MM.1S (cell line): ENCODE results near the gene GSN.

Experiments
- DNase-seq: peaks from one replicate; pipeline ENCODE4 v3.0.0-alpha.2; 2015
- H2AFZ ChIP-seq: fragments of 300-600 bp; sonication (generic); 2 replicates; pipeline ENCODE4 v1.6.0; 2016; ENCODE audit warnings: antibody characterized with exemption, low read length
- H3F3A ChIP-seq: fragments of 300-600 bp; sonication (generic); 2 replicates; pipeline ENCODE4 v1.6.1; 2016; ENCODE audit warnings: mild to moderate bottlenecking, antibody characterized with exemption, low read length, moderate library complexity, mixed read lengths; ENCODE audit not compliant: insufficient read depth
- H3K27ac ChIP-seq: fragments of 300-600 bp; sonication (generic); 2 replicates; pipeline ENCODE4 v1.5.1; 2016; ENCODE audit warnings: mild to moderate bottlenecking, low read length
- H3K27me3 ChIP-seq: fragments of 300-600 bp; sonication (generic); replicated peaks from 2 replicates; pipeline ENCODE4 v1.6.0; 2016; ENCODE audit warnings: low read length; ENCODE audit not compliant: insufficient read depth
- H3K36me3 ChIP-seq: fragments of 300-600 bp; sonication (generic); replicated peaks from 2 replicates; pipeline ENCODE4 v1.6.1; 2016; ENCODE audit warnings: mild to moderate bottlenecking, low read length, mixed read lengths; ENCODE audit not compliant: insufficient read depth
- H3K4me1 ChIP-seq: fragments of 300-600 bp; sonication (generic); 2 replicates; pipeline ENCODE4 v1.6.1; 2016; ENCODE audit warnings: low read length, mixed read lengths
- H3K4me2 ChIP-seq: fragments of 300-600 bp; sonication (generic); 2 replicates; pipeline ENCODE4 v1.6.0; 2016; ENCODE audit warnings: low read depth, low read length
- H3K4me3 ChIP-seq: fragments of 300-600 bp; sonication (generic); 2 replicates; pipeline ENCODE4 v1.5.1; 2016; ENCODE audit warnings: low read length, mixed read lengths
- H3K79me2 ChIP-seq: fragments of 300-600 bp; sonication (generic); 2 replicates; pipeline ENCODE4 v1.6.1; 2016; ENCODE audit warnings: mixed run types, low read length, mixed read lengths
- H3K9ac ChIP-seq: fragments of 300-600 bp; sonication (generic); 2 replicates; pipeline ENCODE4 v1.6.1; 2016; ENCODE audit warnings: low read length, mixed read lengths
- H3K9me2 ChIP-seq: fragments of 300-600 bp; sonication (generic); replicated peaks from 2 replicates; pipeline ENCODE4 v1.6.1; 2016; ENCODE audit warnings: mild to moderate bottlenecking, low read length, mixed read lengths; ENCODE audit not compliant: insufficient read depth
- H3K9me3 ChIP-seq: fragments of 300-600 bp; sonication (generic); replicated peaks from 2 replicates; pipeline ENCODE4 v1.6.1; 2016; ENCODE audit warnings: mild to moderate bottlenecking, low read length, mixed read lengths; ENCODE audit not compliant: insufficient read depth
- H4K20me1 ChIP-seq: fragments of 300-600 bp; sonication (generic); 2 replicates; pipeline ENCODE4 v1.6.1; 2016; ENCODE audit warnings: mild to moderate bottlenecking, low read length, moderate library complexity, mixed read lengths; ENCODE audit not compliant: insufficient read depth
- EZH2 ChIP-seq: fragments of 300-600 bp; sonication (generic); optimal IDR thresholded peaks from 2 replicates; pipeline ENCODE3; 2017; ENCODE audit warnings: low read depth, mild to moderate bottlenecking, antibody characterized with exemption, low read length, mixed read lengths
- EZH2phosphoT487 ChIP-seq: fragments of 300-600 bp; sonication (generic); IDR thresholded peaks from 2 replicates; pipeline ENCODE4 v1.6.1; 2018; ENCODE audit warnings: antibody characterized with exemption, low read length
- TF ChIP-seq, protein P1 (sequence below): fragments of 300-600 bp; sonication (generic); IDR thresholded peaks from 2 replicates; pipeline ENCODE4 v1.5.1; 2016; ENCODE audit warnings: antibody characterized with exemption, low read length, mixed read lengths

Gene GSN

GRCh38 chr9:121295662-121296191 is 27.8 kb downstream of the GSN start:
- H3K27ac ChIP-seq, result no peak overlapping the region
- H3K4me1 ChIP-seq, result no peaks in the 10 kb centered on the region
- H3K27me3 ChIP-seq, result peaks cover 13% of the 10 kb centered on the region
- H3K9me2 ChIP-seq, result no peaks in the 10 kb centered on the region
- no peak overlapping the region for H2AFZ ChIP-seq
- H3K4me2 ChIP-seq, result no peak overlapping the region
- no peaks in the 10 kb centered on the region for H3K9me3 ChIP-seq
- no peaks in the 10 kb centered on the region for H4K20me1 ChIP-seq
- TF ChIP-seq, protein P1, sequence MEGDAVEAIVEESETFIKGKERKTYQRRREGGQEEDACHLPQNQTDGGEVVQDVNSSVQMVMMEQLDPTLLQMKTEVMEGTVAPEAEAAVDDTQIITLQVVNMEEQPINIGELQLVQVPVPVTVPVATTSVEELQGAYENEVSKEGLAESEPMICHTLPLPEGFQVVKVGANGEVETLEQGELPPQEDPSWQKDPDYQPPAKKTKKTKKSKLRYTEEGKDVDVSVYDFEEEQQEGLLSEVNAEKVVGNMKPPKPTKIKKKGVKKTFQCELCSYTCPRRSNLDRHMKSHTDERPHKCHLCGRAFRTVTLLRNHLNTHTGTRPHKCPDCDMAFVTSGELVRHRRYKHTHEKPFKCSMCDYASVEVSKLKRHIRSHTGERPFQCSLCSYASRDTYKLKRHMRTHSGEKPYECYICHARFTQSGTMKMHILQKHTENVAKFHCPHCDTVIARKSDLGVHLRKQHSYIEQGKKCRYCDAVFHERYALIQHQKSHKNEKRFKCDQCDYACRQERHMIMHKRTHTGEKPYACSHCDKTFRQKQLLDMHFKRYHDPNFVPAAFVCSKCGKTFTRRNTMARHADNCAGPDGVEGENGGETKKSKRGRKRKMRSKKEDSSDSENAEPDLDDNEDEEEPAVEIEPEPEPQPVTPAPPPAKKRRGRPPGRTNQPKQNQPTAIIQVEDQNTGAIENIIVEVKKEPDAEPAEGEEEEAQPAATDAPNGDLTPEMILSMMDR, result no peak
- TF ChIP-seq EZH2 (no peak), EZH2phosphoT487 (no peak)
- H3K4me3 ChIP-seq, result no peak overlapping the region
- H3K79me2 ChIP-seq, result no peaks in the 10 kb centered on the region
- H3F3A ChIP-seq, result no peaks in the 10 kb centered on the region
- no peak for DNase-seq
- no peaks in the 10 kb centered on the region for H3K36me3 ChIP-seq
- H3K9ac ChIP-seq, result no peak overlapping the region

DNA sequence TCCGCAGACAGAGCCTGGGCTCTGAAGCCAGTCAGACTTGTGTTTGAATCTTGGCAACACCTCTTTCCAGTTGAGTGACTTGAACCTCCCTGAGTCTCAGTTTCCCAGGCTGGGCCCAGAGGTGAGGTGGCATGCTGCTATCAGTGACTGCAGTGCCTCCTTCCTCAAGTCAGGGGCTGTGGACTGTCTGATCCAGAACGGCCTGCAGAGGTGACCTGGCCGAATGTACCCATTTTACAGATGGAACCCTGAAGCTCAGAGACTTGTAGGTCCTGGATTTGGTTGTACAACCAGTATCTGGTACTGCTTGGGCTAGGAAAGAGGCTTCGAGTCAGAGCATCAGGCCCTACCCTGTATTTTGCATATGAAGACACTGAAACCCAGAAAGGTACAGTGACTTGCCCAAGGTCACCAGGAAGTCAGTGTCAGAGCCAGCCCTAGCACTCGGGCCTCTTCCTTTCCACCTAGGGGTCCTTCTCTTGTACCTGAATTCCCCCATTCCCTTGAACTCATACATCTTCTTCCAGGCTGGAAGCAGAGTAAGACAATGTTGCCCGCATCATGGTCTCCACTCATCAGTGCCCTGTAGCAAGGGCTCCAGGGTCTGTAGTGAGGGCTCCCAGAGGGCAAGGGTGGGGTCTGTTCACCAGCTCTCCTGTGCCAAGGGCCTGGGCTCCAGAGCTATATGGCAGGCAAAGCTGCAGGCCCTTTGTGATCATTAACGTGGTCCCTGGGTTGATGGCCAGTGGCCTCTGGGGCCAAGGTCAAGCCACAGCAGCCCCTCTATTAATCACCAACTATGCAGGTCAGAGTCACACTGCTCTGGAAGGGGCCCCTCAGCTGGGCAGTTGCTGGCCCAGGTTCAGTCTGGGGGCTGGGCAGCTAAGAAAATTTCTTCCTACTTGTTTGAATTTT is 28.5 kb downstream of the GSN start:
- Histone ChIP-seq H2AFZ (no peak overlapping the region), H3K9ac (no peak overlapping the region), H3K4me1 (no peaks in the 10 kb centered on the region), H3F3A (no peaks in the 10 kb centered on the region), H3K36me3 (no peaks in the 10 kb centered on the region), H3K9me2 (no peaks in the 10 kb centered on the region), H3K9me3 (no peaks in the 10 kb centered on the region), H3K4me2 (no peak overlapping the region), H3K27ac (no peak overlapping the region), H4K20me1 (no peaks in the 10 kb centered on the region), H3K27me3 (peaks cover 13% of the 10 kb centered on the region), H3K79me2 (no peaks in the 10 kb centered on the region), H3K4me3 (no peak overlapping the region)
- TF ChIP-seq, protein P1, result no peak
- TF ChIP-seq EZH2phosphoT487 (no peak), EZH2 (no peak)
- DNase-seq, result no peak

DNA sequence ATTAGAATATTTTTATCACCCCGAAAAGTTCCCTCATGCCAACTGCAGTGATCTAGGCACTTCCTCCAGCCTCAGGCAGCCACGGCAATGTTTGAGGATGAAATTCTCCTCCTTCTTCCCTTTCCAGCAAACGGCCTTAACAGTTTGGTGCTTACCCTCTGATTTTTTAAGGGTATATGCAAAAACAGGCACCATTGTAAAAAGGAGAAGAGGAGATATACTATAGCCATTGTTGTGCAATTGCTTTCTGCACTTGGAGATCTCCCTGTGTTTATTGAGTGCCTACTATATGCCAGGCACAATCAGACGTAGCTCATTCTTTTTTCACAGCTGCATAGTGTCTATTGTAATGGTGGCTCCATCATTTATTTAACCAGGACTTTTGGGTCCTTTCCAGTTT is 29.4 kb downstream of the GSN start:
- no peaks in the 10 kb centered on the region for H3K79me2 ChIP-seq
- no peaks in the 10 kb centered on the region for H4K20me1 ChIP-seq
- no peaks in the 10 kb centered on the region for H3K9me2 ChIP-seq
- no peak overlapping the region for H3K27ac ChIP-seq
- no peak overlapping the region for H3K9ac ChIP-seq
- H3K4me2 ChIP-seq, result no peak overlapping the region
- H3K9me3 ChIP-seq, result no peaks in the 10 kb centered on the region
- no peaks in the 10 kb centered on the region for H3F3A ChIP-seq
- H3K4me3 ChIP-seq, result no peak overlapping the region
- no peaks in the 10 kb centered on the region for H3K4me1 ChIP-seq
- no peak overlapping the region for H2AFZ ChIP-seq
- DNase-seq, result no peak
- H3K27me3 ChIP-seq, result peaks cover 13% of the 10 kb centered on the region
- H3K36me3 ChIP-seq, result no peaks in the 10 kb centered on the region
- TF ChIP-seq EZH2 (no peak), EZH2phosphoT487 (no peak)
- TF ChIP-seq, protein P1, result no peak
